NCI-H2107 treated with DMSO at 0.1 percent for 48 hours (cell line): ENCODE measurements around the gene THSD4.

ENCODE experiments used
- DNase-seq: peaks from one replicate; lab custom pipeline; 2025; ENCODE audit not compliant: unreplicated experiment; lab: John Stamatoyannopoulos, UW

Gene THSD4

DNA sequence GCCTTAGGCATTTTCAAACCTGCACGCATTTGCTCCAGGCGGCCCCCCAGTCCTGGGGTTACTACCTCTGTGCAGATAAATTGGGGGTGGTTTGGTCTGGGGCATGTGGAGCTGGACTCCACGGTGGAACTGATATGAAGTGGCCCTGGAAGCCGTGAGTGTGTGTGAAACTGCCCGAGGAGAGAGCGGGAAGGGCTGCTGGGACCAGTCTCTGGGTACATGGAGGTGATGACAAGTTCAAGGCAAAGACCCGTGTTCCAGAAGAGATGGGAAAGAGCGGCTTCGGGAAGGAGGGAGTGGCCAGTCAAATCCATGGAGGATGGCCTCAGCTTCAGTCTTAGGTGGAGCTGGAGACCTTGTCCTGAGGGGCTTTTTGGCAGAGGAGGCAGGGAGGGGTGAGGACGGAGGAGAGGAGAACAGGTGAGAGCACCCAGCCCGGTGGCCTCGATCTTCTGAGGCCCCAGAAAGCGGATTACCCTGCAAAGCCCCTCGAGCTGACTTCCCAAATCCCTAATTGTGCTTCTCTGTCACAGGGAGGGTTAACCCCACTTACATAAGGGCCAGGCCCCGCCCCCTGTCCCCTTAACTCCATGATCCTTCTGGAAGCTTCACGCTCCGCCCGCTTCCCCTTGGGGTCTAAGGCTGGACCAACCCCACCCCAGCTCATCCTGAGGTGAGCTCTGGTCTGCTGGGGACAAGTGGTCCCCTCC is 693.2 kb downstream of the THSD4 start:
- DNase-seq: no peak

- DNase-seq: no peak
Measured at GRCh38 chr15:71809346-71809745, 694.1 kb downstream of the THSD4 start.

DNA sequence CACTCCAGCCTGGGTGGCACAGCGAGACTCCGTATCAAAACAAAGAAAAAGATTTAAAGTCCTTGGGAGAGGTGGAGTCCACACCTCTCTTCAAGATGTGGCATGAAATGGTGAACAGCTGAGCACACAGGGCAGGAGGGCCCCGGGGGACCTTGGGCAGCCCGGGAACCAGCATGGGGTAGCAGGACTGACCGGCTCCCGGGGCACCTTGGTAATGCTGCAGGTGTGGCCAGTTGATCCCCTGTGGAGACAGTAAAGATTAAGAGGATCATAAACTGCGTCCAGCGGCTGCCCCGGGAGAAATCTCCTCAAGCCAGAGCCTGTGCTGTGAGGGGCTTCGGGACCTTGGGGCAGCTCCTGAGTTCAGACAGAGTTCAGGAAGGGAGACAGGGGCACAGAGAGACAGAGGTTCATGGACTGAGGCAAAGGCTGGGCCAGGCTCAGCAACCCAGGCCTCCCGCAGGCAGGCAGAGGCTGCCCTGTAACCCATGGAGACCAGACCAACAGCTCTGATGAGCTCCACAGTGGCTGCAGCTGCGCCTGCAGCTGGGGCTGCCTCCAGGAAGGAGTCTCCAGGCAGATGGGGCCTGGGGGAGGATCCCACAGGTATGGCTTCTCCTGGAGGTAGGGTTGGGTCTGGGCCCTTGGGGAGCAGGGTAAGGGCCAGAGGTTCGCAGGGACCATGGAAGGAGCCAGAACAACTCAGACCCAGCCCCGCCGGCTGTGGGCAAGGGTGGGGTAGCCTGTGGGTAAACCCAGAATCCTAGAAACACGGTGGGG is 695.2 kb downstream of the THSD4 start, which contains the start of gene NR2E3:
TSS of gene NR2E3 (plus strand) at position 299 of the 780 bp plus-strand sequence. CDS start at position 489, 190 bp downstream.
- DNase-seq: no peak

DNA sequence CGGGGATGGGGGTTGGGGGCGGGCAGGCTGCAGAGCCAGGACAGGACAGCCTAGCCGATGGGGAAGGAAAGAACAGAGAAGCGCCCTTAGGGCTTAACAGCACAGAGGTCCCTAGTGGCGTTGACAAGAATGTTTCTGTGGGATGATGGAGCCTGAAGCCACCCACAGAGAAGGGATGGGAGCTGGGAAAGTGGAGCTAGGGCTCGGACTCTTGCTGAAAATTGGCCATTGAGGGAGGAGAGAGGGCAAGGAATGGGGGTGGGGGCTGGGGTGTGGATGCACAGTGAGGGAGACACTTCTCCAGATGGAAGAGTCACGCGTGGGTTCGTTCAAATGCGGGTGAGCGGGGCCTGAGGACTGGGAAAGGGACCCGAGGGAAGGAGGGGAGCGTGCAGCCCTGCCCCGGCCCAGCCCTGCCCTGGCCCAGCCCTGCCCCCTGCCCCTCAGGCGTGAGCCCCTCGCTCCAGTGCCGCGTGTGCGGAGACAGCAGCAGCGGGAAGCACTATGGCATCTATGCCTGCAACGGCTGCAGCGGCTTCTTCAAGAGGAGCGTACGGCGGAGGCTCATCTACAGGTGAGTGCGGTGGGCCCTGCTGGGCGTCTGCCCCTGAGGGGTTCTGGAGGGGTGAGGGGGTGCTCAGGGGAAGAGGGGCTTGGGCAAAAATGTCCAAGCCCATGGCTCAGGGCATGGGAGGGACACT is 695.9 kb downstream of the THSD4 start:
- no peak for DNase-seq

DNA sequence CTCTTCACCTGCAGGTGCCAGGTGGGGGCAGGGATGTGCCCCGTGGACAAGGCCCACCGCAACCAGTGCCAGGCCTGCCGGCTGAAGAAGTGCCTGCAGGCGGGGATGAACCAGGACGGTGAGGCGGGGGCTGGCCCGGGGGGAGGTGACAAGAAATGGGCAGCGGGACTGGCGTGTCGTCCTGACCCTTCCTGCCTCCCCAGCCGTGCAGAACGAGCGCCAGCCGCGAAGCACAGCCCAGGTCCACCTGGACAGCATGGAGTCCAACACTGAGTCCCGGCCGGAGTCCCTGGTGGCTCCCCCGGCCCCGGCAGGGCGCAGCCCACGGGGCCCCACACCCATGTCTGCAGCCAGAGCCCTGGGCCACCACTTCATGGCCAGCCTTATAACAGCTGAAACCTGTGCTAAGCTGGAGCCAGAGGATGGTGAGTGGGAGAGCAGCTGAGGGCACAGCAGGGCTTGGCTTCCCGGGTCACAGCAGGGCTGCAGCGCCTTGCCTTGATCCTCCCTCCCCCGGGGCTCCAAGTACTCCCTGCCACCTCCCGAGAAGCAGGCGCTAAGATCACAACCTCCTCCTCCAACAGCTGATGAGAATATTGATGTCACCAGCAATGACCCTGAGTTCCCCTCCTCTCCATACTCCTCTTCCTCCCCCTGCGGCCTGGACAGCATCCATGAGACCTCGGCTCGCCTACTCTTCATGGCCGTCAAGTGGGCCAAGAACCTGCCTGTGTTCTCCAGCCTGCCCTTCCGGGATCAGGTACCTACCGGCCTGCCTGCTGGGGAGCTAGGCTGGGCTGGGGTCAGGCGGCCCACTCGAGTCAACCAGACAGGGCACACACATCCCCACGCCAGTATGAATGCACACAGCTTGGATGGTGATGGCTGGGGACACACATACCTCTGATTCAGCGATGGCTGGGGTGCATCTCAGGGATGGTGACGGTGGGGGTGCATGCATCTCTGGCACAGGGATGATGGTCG is 696.8 kb downstream of the THSD4 start:
- DNase-seq: no peak

- DNase-seq: no peak
Measured at GRCh38 chr15:71812966-71813722, 697.9 kb downstream of the THSD4 start.

DNA sequence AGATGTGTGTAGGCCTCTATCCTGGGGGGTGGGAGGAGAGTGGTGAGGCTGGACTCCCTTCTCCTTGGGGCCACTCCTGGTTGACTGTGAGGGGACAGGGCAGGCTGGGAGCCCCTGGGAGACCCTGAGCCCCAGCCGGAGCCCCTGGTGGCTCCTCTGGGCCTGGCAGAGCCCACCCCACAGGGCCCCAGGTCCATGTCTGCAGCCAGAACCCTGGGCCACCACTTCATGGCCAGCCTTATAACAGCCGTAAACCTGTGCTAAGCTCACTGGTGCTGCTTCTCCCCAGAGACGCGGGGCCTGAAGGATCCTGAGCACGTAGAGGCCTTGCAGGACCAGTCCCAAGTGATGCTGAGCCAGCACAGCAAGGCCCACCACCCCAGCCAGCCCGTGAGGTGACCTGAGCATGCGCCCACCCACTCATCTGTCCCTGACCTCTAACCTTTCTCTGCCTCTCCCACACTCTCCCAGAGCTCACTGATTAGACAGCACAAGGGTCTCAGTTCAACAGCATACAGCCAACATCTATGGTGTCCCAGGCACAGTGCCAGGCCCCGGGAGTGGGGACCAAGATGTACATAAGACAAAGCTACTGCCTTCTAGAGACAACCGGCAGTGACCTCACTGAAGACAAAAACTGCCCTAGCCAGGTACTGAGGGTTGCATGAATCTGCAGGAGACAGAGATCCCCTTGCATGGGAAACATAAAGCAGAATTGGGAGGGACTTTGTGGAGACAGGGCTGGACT is 698.6 kb downstream of the THSD4 start:
- no peak for DNase-seq

DNA sequence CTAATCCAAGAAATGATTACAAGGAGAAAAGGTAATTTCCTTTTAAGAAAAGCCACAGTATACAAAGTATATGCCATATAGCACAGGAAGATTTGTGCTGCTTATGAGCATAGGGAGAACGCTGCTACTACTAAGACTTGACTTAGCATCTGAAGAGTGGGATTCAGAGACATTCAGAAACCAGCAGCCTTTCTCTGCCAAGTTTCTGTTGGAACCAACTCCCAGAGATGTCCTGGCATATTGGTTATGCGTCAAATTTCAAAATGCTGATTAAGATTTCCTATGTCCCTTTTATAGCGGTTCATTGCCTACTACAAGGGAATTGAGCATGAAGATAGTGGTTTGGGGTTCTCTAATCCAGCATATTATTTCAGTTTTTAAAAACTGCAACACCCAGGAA is 700.0 kb downstream of the THSD4 start:
- no peak for DNase-seq

GRCh38 chr15:71817351-71817750 is 702.1 kb downstream of the THSD4 start:
- DNase-seq: no peak

DNA sequence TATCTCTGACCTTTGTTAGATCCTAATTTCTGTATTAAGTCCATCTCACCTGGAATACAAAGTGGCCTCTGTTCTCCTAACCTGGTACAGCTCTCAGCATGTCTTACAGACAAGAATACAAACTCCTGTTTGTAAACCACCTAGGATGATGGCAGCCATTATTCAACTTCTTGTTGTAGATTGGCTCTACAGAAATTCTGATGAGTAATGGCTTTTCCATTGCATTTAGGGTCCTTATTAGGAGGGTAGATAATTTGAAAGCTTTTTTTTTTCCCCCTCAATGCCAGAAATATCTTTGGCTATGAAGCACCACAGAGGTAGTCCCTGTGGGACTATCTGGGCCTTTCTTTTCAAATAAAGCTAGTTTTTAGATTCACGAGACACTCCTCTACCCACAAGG is 704.9 kb downstream of the THSD4 start:
- no peak for DNase-seq

DNA sequence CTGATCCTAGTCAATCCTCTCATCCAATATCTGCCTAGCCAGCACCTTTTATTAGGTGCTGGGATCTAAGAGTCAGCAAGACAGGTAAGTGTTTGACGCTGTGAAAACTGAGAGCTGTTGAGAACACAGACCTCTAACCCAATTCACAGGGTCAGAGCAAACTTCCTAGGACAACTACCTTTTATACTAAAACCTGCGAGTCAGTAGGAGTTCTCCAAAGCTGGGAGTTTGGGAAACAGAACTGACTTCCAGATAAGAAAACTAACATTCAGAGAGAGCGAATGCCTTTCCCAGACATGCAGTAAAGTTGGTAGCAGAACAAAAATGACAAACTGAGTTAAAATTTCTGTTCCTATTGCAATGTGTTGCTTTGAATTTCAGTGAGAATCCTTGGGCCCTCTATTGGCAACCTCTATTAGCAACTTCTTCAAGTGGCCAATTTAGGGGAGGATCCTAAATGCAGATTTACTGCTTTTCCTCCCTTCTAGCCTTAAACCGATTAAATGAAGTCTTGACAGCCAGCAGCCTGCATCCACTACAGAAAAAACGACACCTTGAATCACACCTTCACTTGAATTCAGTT is 706.4 kb downstream of the THSD4 start:
- DNase-seq: no peak

DNA sequence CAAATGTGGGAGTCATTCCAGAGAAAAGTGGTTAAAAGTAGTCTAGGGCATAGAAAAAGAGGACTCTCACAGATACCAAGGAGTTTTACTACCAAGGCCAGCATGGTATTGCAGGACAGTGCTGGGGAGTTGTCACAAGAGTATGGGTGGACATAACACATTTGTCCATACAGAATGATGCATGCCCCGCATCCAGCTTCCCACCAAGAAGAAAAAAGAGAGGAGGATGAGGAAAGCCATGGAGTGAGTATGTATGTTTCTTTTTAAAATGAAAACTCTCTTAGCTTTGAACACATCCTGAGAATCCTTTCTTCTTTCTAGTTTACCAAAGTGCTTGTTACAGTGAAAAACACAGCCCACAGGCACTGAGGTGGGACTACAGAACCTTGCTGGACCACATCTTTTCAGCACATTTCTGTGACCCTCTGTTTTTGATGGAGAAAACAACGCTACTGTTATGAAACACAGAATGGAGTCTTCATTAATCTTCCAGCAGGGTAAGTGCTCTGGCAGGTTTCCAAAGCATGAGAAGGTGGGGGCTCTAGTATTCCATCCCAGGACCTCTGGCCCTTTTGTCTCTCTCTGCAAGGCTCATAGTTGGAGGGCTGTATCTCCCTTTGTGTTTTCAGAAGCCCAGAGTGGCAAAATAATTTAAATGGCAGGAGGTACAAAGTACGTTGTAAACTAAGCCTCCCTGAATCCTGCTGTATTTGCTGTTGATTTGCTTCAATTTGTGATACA is 707.8 kb downstream of the THSD4 start:
- no peak for DNase-seq

DNA sequence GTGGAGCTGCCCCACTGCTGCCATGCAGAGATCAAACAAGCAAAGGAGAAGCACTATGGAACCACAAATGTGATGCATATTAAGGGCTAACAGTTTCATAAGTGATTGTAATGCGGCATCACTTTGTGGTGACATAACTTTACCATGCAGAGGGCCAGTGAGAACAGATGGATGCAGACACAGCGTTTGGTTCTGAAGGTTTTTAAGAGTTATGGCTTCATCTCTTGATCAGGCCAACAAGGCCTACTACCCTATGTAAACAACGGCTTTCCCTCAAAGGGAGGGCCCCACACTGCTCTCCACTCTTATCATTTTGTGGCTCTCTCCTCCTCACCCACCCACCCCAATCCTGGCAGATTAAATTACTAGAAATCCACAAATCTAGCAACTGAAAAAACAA is 708.5 kb downstream of the THSD4 start:
- DNase-seq: no peak

DNA sequence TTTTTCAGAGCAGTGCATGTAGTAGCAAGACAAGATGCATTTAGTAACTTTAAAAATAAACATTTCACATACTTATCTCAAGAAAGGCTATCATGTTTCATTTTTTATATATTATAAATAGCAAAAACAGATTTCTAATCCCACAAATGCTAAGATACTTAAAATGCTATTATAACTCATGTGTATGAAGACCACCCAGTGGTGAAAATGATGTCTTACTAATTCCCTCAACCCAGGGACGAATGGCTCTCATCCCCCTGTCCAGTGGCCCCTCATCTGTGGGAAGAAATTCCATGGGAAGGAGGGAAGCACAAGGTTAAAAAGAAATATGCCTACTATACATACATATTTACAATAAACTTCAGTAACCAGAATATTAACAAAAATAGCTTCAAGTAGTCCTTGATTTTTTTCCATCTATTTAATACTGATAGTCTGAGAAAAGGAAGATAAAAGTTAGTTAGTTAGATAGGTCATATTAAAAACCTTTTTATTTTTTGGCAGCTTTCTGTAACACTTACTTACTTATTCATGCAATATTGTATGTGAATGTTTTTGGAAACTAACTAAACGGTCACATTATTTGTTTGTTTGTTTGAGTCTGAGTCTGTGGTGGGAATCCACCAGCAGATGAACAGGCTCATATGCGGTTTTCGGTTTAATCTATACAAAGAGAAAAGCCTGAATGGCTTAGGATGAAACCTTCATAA is 709.9 kb downstream of the THSD4 start:
- no peak for DNase-seq

- no peak for DNase-seq
Measured at GRCh38 chr15:71826196-71826595, 710.9 kb downstream of the THSD4 start.

GRCh38 chr15:71830981-71831380 is 715.7 kb downstream of the THSD4 start:
- no peak for DNase-seq
